GM23338 (cell line): ENCODE results near the gene KRT74.

Experiments used
- CREB1 ChIP-seq: fragments of 250-450 bp; sonication (Bioruptor Pico); IDR thresholded peaks from 2 replicates; pipeline ENCODE4 v1.5.0; 2020; ENCODE audit warnings: low read depth, mild to moderate bottlenecking, moderate library complexity
- CTCF ChIP-seq, 2 experiments: fragments of 200-600 bp in 1 of 2; sonication (generic) in 1 of 2; conservative IDR thresholded peaks; 2 replicates each; pipeline versions ENCODE4 v1.5.1 to v1.6.1; 2016 to 2017; ENCODE audit warnings: antibody characterized with exemption in 2 of 2, low read depth in 2 of 2, mild to moderate bottlenecking in 2 of 2, moderate library complexity in 1 of 2
- ETS1 ChIP-seq: IDR thresholded peaks from 2 replicates; pipeline ENCODE4 v1.6.1; 2016; ENCODE audit warnings: antibody characterized with exemption
- EZH2 ChIP-seq: fragments of 200-600 bp; sonication (generic); IDR thresholded peaks from one replicate; pipeline ENCODE4 v1.8.0; 2017; ENCODE audit warnings: antibody characterized with exemption, mild to moderate bottlenecking, low read depth; ENCODE audit not compliant: unreplicated experiment
- EZH2phosphoT487 ChIP-seq: fragments of 200-600 bp; sonication (generic); IDR thresholded peaks from one replicate; pipeline ENCODE4 v1.8.1; 2018; ENCODE audit warnings: antibody characterized with exemption; ENCODE audit not compliant: unreplicated experiment
- JUNB ChIP-seq: IDR thresholded peaks from one replicate; pipeline ENCODE4 v1.6.1; 2016; ENCODE audit warnings: antibody characterized with exemption; ENCODE audit not compliant: unreplicated experiment
- NANOG ChIP-seq: IDR thresholded peaks from 2 replicates; pipeline ENCODE4 v1.6.1; 2016; ENCODE audit warnings: antibody characterized with exemption, borderline replicate concordance
- POLR2AphosphoS5 ChIP-seq: IDR thresholded peaks from 2 replicates; pipeline ENCODE4 v1.6.1; 2016; ENCODE audit warnings: antibody characterized with exemption, low read depth
- ZNF114 ChIP-seq: fragments of 250-450 bp; sonication (Bioruptor Pico); IDR thresholded peaks from 2 replicates; pipeline ENCODE4 v1.5.0; 2020; ENCODE audit warnings: mild to moderate bottlenecking, moderate library complexity
- ZNF331 ChIP-seq: fragments of 250-450 bp; sonication (Bioruptor Pico); IDR thresholded peaks from 2 replicates; pipeline ENCODE4 v1.5.0; 2020; ENCODE audit warnings: low read depth, mild to moderate bottlenecking, moderate library complexity
- TF ChIP-seq, protein P1 (sequence below): IDR thresholded peaks from one replicate; pipeline ENCODE4 v1.6.1; 2018; ENCODE audit warnings: antibody characterized with exemption; ENCODE audit not compliant: unreplicated experiment

DNA sequence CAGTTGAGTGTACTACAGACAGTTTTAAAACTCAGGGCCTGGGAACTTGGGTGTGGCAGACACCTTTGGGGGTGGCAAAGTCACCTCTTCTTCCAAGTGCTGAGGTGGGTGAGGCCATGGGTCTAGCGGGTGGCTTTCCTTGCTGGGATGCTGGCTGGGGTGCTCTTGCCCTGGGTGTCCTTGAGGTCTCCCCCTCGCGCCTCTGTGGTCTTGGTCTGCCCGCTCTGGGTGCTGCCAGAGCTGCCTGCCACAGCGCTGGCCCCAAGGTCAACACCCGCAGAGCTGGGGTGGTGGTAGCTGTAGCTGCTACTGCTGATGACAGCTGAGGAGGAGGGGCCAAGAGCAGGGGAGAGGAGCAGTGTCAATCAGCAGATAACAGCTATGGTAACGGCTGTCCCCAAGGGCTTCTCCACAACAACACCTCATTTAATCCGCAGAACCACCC is 6.8 kb downstream of the KRT74 start:
- TF ChIP-seq CTCF (conservative IDR thresholded peaks at IDR 0.05; ENCODE audit: low read depth in 2 of 2) (no peak), EZH2 (no peak), CREB1 (CRISPR knock-in tag) (no peak), ZNF331 (CRISPR knock-in tag) (no peak), EZH2phosphoT487 (no peak), POLR2AphosphoS5 (no peak), ETS1 (no peak), NANOG (no peak), JUNB (no peak), ZNF114 (CRISPR knock-in tag) (no peak)
- TF ChIP-seq, protein P1, sequence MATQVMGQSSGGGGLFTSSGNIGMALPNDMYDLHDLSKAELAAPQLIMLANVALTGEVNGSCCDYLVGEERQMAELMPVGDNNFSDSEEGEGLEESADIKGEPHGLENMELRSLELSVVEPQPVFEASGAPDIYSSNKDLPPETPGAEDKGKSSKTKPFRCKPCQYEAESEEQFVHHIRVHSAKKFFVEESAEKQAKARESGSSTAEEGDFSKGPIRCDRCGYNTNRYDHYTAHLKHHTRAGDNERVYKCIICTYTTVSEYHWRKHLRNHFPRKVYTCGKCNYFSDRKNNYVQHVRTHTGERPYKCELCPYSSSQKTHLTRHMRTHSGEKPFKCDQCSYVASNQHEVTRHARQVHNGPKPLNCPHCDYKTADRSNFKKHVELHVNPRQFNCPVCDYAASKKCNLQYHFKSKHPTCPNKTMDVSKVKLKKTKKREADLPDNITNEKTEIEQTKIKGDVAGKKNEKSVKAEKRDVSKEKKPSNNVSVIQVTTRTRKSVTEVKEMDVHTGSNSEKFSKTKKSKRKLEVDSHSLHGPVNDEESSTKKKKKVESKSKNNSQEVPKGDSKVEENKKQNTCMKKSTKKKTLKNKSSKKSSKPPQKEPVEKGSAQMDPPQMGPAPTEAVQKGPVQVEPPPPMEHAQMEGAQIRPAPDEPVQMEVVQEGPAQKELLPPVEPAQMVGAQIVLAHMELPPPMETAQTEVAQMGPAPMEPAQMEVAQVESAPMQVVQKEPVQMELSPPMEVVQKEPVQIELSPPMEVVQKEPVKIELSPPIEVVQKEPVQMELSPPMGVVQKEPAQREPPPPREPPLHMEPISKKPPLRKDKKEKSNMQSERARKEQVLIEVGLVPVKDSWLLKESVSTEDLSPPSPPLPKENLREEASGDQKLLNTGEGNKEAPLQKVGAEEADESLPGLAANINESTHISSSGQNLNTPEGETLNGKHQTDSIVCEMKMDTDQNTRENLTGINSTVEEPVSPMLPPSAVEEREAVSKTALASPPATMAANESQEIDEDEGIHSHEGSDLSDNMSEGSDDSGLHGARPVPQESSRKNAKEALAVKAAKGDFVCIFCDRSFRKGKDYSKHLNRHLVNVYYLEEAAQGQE = no peak
